KOPT-K1 (cell line): ENCODE data around the gene CTSK.
A peak's percentile ranks its signal among the peaks of the same experiment; 100 is the strongest.
"Not testable (repeated sequence)": the region's sequence is repeated elsewhere in the genome, so short reads cannot be mapped to it uniquely, and the experiment has no call there.

ENCODE experiments used
- H3K27ac ChIP-seq: fragments of 200-600 bp; sonication (generic); 2 replicates; pipeline ENCODE4 v1.5.1; 2016; ENCODE audit warnings: antibody characterized with exemption, mild to moderate bottlenecking, low read depth, low read length; ENCODE audit not compliant: poor library complexity, severe bottlenecking
- H3K36me3 ChIP-seq: fragments of 200-600 bp; sonication (generic); 2 replicates; pipeline ENCODE4 v1.5.1; 2017; ENCODE audit warnings: antibody characterized with exemption, mild to moderate bottlenecking, low read length, moderate library complexity; ENCODE audit not compliant: insufficient read depth
- H3K9me3 ChIP-seq: fragments of 200-600 bp; sonication (generic); 2 replicates; pipeline ENCODE4 v1.5.1; 2017; ENCODE audit warnings: antibody characterized with exemption, low read length, mild to moderate bottlenecking; ENCODE audit not compliant: insufficient read depth, poor library complexity, severe bottlenecking

The CTSK gene

GRCh38 chr1:150788946-150789345, 19.1 kb downstream of the CTSK start:
- Histone ChIP-seq H3K36me3 (no peaks in the 10 kb centered on the region), H3K9me3 (no peaks in the 10 kb centered on the region), H3K27ac (no peak overlapping the region)

GRCh38 chr1:150787455-150787854, 20.6 kb downstream of the CTSK start:
- H3K9me3 ChIP-seq: no peaks in the 10 kb centered on the region
- no peak overlapping the region for H3K27ac ChIP-seq
- no peaks in the 10 kb centered on the region for H3K36me3 ChIP-seq

- Histone ChIP-seq H3K9me3 (no peaks in the 10 kb centered on the region), H3K27ac (no peak overlapping the region), H3K36me3 (no peaks in the 10 kb centered on the region)
Observed at GRCh38 chr1:150780510-150780909, 27.6 kb downstream of the CTSK start.

GRCh38 chr1:150778409-150778808, 29.7 kb downstream of the CTSK start:
- no peaks in the 10 kb centered on the region for H3K9me3 ChIP-seq
- H3K36me3 ChIP-seq: no peaks in the 10 kb centered on the region
- H3K27ac ChIP-seq: no peak overlapping the region

- H3K27ac ChIP-seq: no peak overlapping the region
- H3K36me3 ChIP-seq: no peaks in the 10 kb centered on the region
- no peaks in the 10 kb centered on the region for H3K9me3 ChIP-seq
Observed at GRCh38 chr1:150777544-150777943, 30.5 kb downstream of the CTSK start.

GRCh38 chr1:150775931-150776505, 32.0 kb downstream of the CTSK start:
- not testable (repeated sequence) for H3K36me3 ChIP-seq, H3K27ac ChIP-seq, H3K9me3 ChIP-seq

GRCh38 chr1:150775276-150775675, 32.8 kb downstream of the CTSK start:
- no peaks in the 10 kb centered on the region for H3K9me3 ChIP-seq
- H3K36me3 ChIP-seq: no peaks in the 10 kb centered on the region
- H3K27ac ChIP-seq: no peak overlapping the region

GRCh38 chr1:150772326-150772725, 35.7 kb downstream of the CTSK start:
- Histone ChIP-seq H3K9me3 (no peaks in the 10 kb centered on the region), H3K36me3 (no peaks in the 10 kb centered on the region), H3K27ac (no peak overlapping the region)

- not testable (repeated sequence) for H3K9me3 ChIP-seq, H3K27ac ChIP-seq, H3K36me3 ChIP-seq
Observed at GRCh38 chr1:150767704-150768103, 40.4 kb downstream of the CTSK start.

GRCh38 chr1:150765977-150766301, 42.1 kb downstream of the CTSK start:
- not testable (repeated sequence) for H3K9me3 ChIP-seq
- H3K27ac ChIP-seq: peak overlapping the region; percentile 61

GRCh38 chr1:150765296-150765976, 42.6 kb downstream of the CTSK start, which contains the start of gene CTSS:
TSS of gene CTSS (minus strand) at chr1:150765778. CDS start at chr1:150764763, 1,015 bp downstream.
- Histone ChIP-seq H3K9me3 (peaks cover 4% of the 10 kb centered on the region), H3K36me3 (0 out of 2 replicates have a peak, but pooled peaks cover 3% of the 10 kb centered on the region), H3K27ac (peak within 1 kb of the TSS; percentile 61)

More at GRCh38 chr1:150765977-150766301, 42.1 kb downstream of the CTSK start:
- H3K36me3 ChIP-seq: not testable (repeated sequence)

GRCh38 chr1:150764617-150765101, 43.4 kb downstream of the CTSK start:
- Histone ChIP-seq H3K9me3 (peaks cover 9% of the 10 kb centered on the region), H3K27ac (no peak overlapping the region), H3K36me3 (0 out of 2 replicates have a peak, but pooled peaks cover 6% of the 10 kb centered on the region)

- H3K9me3 ChIP-seq: peaks cover 9% of the 10 kb centered on the region
- H3K27ac ChIP-seq: no peak overlapping the region
- H3K36me3 ChIP-seq: 0 out of 2 replicates have a peak, but pooled peaks cover 6% of the 10 kb centered on the region
Observed at GRCh38 chr1:150763018-150763417, 45.0 kb downstream of the CTSK start.

- peaks cover 9% of the 10 kb centered on the region for H3K9me3 ChIP-seq
- H3K27ac ChIP-seq: no peak overlapping the region
- 0 out of 2 replicates have a peak, but pooled peaks cover 6% of the 10 kb centered on the region for H3K36me3 ChIP-seq
Observed at GRCh38 chr1:150762552-150762951, 45.5 kb downstream of the CTSK start.

GRCh38 chr1:150761801-150762200, 46.3 kb downstream of the CTSK start:
- Histone ChIP-seq H3K36me3 (0 out of 2 replicates have a peak, but pooled peaks cover 6% of the 10 kb centered on the region), H3K27ac (no peak overlapping the region), H3K9me3 (peaks cover 9% of the 10 kb centered on the region)

GRCh38 chr1:150760013-150760412, 48.0 kb downstream of the CTSK start:
- peaks cover 9% of the 10 kb centered on the region for H3K9me3 ChIP-seq
- H3K27ac ChIP-seq: no peak overlapping the region
- H3K36me3 ChIP-seq: peaks cover 8% of the 10 kb centered on the region; the same call in 1 of the 2 replicates
